WTC11 (cell line): ENCODE results near the gene FOXJ2. TPM values are rescaled to one million over a fixed set of nuclear protein-coding genes. Genes with fewer than 3 reads are reported as not detected.

Experiments
- ATAC-seq: fragments of 200-7000 bp; cut with Tn5 transposase; 2 replicates; pipeline ENCODE4 v1.10.0; 2021; ENCODE audit warnings: mild to moderate bottlenecking, moderate library complexity
- CTCF ChIA-PET: fragments of 300-600 bp; sonication (Branson Sonifier 250); formaldehyde crosslinking; loops from one replicate; lab custom pipeline; 2021; ENCODE audit warnings: antibody characterized with exemption; lab: Charles Lee
- POLR2A ChIA-PET: fragments of 350-600 bp; sonication (Branson Sonifier 250); formaldehyde crosslinking; loops from one replicate; lab custom pipeline; 2021; ENCODE audit warnings: antibody characterized with exemption; lab: Charles Lee
- DNase-seq: peaks from one replicate; pipeline ENCODE4 v3.0.0; 2021; ENCODE audit warnings: low spot score
- H3K27ac Mint-ChIP-seq: 2 replicates; pipeline ENCODE4 v1.8.0; 2021; ENCODE audit warnings: mixed read lengths
- H3K27me3 Mint-ChIP-seq: 2 replicates; pipeline ENCODE4 v1.8.0; 2021; ENCODE audit warnings: low read depth, mild to moderate bottlenecking, moderate library complexity, mixed read lengths
- H3K36me3 Mint-ChIP-seq: 2 replicates; pipeline ENCODE4 v1.8.0; 2021; ENCODE audit warnings: mixed read lengths
- H3K4me1 Mint-ChIP-seq: 2 replicates; pipeline ENCODE4 v1.8.0; 2022; ENCODE audit warnings: mixed read lengths
- H3K4me3 Mint-ChIP-seq: 2 replicates; pipeline ENCODE4 v1.8.0; 2021; ENCODE audit warnings: mild to moderate bottlenecking, moderate library complexity, mixed read lengths
- H3K9me3 Mint-ChIP-seq: 2 replicates; pipeline ENCODE4 v1.8.0; 2021; ENCODE audit warnings: mixed read lengths
- ATF1 ChIP-seq: sonication (generic); formaldehyde crosslinking; IDR thresholded peaks from 2 replicates; pipeline ENCODE4 v1.8.1; 2023; ENCODE audit warnings: mild to moderate bottlenecking, moderate library complexity, missing genetic modification reagents
- CBFB ChIP-seq: sonication (generic); formaldehyde crosslinking; IDR thresholded peaks from 2 replicates; pipeline ENCODE4 v1.8.1; 2022; ENCODE audit warnings: mild to moderate bottlenecking, low read depth, missing genetic modification reagents
- CREB1 ChIP-seq: sonication (generic); formaldehyde crosslinking; IDR thresholded peaks from 2 replicates; pipeline ENCODE4 v1.8.0; 2023; ENCODE audit warnings: mild to moderate bottlenecking, missing genetic modification reagents
- CTCF ChIP-seq: fragments of 200-600 bp; IDR thresholded peaks from 2 replicates; pipeline ENCODE4 v1.8.0; 2022; ENCODE audit warnings: antibody characterized with exemption
- EMX1 ChIP-seq: fragments of 250-450 bp; sonication (Bioruptor Pico); IDR thresholded peaks from 2 replicates; pipeline ENCODE4 v1.8.0; 2021; ENCODE audit warnings: mild to moderate bottlenecking
- FOXK1 ChIP-seq: sonication (generic); formaldehyde crosslinking; IDR thresholded peaks from 2 replicates; pipeline ENCODE4 v1.8.0; 2022; ENCODE audit warnings: mild to moderate bottlenecking, moderate library complexity, missing genetic modification reagents
- JUN ChIP-seq: sonication (generic); formaldehyde crosslinking; IDR thresholded peaks from 2 replicates; pipeline ENCODE4 v1.8.0; 2023; ENCODE audit warnings: mild to moderate bottlenecking, missing genetic modification reagents
- MYBL2 ChIP-seq: sonication (generic); formaldehyde crosslinking; IDR thresholded peaks from 2 replicates; pipeline ENCODE4 v1.8.1; 2023; ENCODE audit warnings: mild to moderate bottlenecking, moderate library complexity, missing genetic modification reagents
- NR1H2 ChIP-seq: sonication (generic); formaldehyde crosslinking; IDR thresholded peaks from 2 replicates; pipeline ENCODE4 v1.9.0; 2021; ENCODE audit warnings: mild to moderate bottlenecking, moderate library complexity, missing genetic modification reagents
- NR3C1 ChIP-seq: sonication (generic); formaldehyde crosslinking; conservative IDR thresholded peaks from 2 replicates; pipeline ENCODE4 v1.8.1; 2023; ENCODE audit warnings: low read depth, mild to moderate bottlenecking, missing genetic modification reagents
- PRRX2 ChIP-seq: fragments of 250-450 bp; sonication (Bioruptor Pico); IDR thresholded peaks from 2 replicates; pipeline ENCODE4 v1.8.0; 2021; ENCODE audit warnings: mild to moderate bottlenecking
- SMAD3 ChIP-seq: sonication (generic); formaldehyde crosslinking; IDR thresholded peaks from 2 replicates; pipeline ENCODE4 v1.8.0; 2022; ENCODE audit warnings: missing genetic modification reagents, mild to moderate bottlenecking, borderline replicate concordance
- SMAD4 ChIP-seq: sonication (generic); formaldehyde crosslinking; IDR thresholded peaks from 2 replicates; pipeline ENCODE4 v1.8.0; 2022; ENCODE audit warnings: mild to moderate bottlenecking, missing genetic modification reagents
- SOX15 ChIP-seq: fragments of 250-450 bp; sonication (Bioruptor Pico); IDR thresholded peaks from 2 replicates; pipeline ENCODE4 v1.9.0; 2021; ENCODE audit warnings: mild to moderate bottlenecking
- TCF7 ChIP-seq: sonication (generic); formaldehyde crosslinking; IDR thresholded peaks from 2 replicates; pipeline ENCODE4 v1.8.0; 2022; ENCODE audit warnings: mild to moderate bottlenecking, low read depth, missing genetic modification reagents, moderate library complexity
- TEAD1 ChIP-seq: sonication (generic); formaldehyde crosslinking; IDR thresholded peaks from 2 replicates; pipeline ENCODE4 v1.8.0; 2022; ENCODE audit warnings: mild to moderate bottlenecking, missing genetic modification reagents
- ZNF121 ChIP-seq: sonication (generic); formaldehyde crosslinking; IDR thresholded peaks from 2 replicates; pipeline ENCODE4 v1.8.0; 2023; ENCODE audit warnings: missing genetic modification reagents
- ZNF423 ChIP-seq: fragments of 250-450 bp; sonication (Bioruptor Pico); IDR thresholded peaks from 2 replicates; pipeline ENCODE4 v2.1.2; 2022; ENCODE audit warnings: mild to moderate bottlenecking, moderate library complexity
- ZNF671 ChIP-seq: fragments of 250-450 bp; sonication (Bioruptor Pico); IDR thresholded peaks from 2 replicates; pipeline ENCODE4 v1.8.0; 2021; ENCODE audit warnings: mild to moderate bottlenecking
- total RNA-seq: library from RNA; stranded (reverse); gene quantifications from 3 replicates; pipeline ENCODE4 v1.2.3, GENCODE V29; 2021
- TF ChIP-seq, protein P1 (sequence below): sonication (generic); formaldehyde crosslinking; IDR thresholded peaks from 2 replicates; pipeline ENCODE4 v1.8.1; 2023; ENCODE audit warnings: mild to moderate bottlenecking, missing genetic modification reagents, moderate library complexity
- TF ChIP-seq, protein P2 (sequence below): fragments of 250-450 bp; sonication (Bioruptor Pico); IDR thresholded peaks from 2 replicates; pipeline ENCODE4 v1.9.0; 2021; ENCODE audit warnings: mild to moderate bottlenecking
- TF ChIP-seq, protein P3 (sequence below): sonication (generic); formaldehyde crosslinking; conservative IDR thresholded peaks from 2 replicates; pipeline ENCODE4 v1.8.1; 2022; ENCODE audit warnings: mild to moderate bottlenecking, missing genetic modification reagents

FOXJ2 gene
- total RNA-seq, 1 experiment from 2014 or later: 12.7 TPM

DNA sequence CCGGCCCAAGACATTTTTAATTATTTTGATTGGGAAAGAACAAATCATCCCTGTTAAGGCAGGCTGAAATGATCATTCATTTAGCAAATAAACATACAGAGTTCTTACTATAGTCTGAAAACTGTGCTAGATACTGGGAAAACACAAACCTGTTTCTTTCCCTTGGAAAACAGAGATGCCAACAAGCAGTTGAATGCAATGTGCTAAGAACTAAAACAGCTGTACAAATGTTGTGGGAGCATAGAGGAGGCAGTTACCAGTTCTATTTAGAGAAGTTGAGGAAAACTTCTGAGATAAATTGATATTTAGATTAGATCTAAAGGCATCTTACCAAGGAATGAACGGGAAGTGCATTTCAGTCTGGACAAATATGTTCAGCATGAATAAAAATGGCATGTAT, 46.4 kb downstream of the FOXJ2 start:
- Mint-ChIP-seq H3K36me3 (no peaks in the 10 kb centered on the region), H3K9me3 (no peaks in the 10 kb centered on the region), H3K27ac (no peak overlapping the region), H3K4me1 (peaks cover 42% of the 10 kb centered on the region), H3K27me3 (no peaks in the 10 kb centered on the region; the same call in 1 of the 2 replicates), H3K4me3 (no peak overlapping the region)
- CTCF ChIA-PET: interaction anchor here (0.6 to 2.6 kb wide), 20 partner anchors 13 to 437 kb away, joined by 3 to 41 read pairs (median 6); partner anchors contain the start of gene C3AR1
- no peak for DNase-seq
- POLR2A ChIA-PET: no interaction called here
- ATAC-seq: no peak
- TF ChIP-seq ZNF671: no peak
- no peak for TF ChIP-seq TCF7 (CRISPR knock-in tag)
- TF ChIP-seq CBFB (CRISPR knock-in tag): no peak
- no peak for TF ChIP-seq ATF1 (CRISPR knock-in tag)
- no peak for TF ChIP-seq PRRX2 (CRISPR knock-in tag)
- TF ChIP-seq ZNF121: no peak
- TF ChIP-seq SMAD4: no peak
- no peak for TF ChIP-seq ZNF423 (CRISPR knock-in tag)
- TF ChIP-seq NR1H2: no peak

DNA sequence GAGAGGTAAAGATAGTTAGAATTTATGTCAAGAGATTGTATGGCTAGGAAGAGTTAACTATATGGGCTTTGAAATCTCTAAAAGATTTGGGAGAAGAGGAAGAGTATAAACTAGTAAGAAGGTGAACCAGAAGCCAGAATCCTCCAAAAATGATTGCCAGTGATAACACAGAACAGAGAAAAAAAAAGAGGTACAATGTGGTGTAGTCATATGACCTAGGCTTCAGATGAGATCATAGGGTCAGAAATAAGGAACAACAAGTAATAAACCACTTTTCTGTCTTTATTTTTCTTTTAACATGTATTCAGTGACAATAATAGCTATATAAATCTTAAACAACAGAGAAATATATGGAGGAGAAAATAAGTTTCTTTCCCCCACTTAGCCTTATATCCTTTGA, 47.6 kb downstream of the FOXJ2 start:
- CTCF ChIA-PET: interaction anchor here (1.1 kb wide), 1 partner anchor 35 kb away, joined by 3 read pairs; no protein-coding TSS in a partner anchor
- Mint-ChIP-seq H3K4me1 (peaks cover 41% of the 10 kb centered on the region), H3K27ac (peak overlapping the region; percentile 48), H3K4me3 (peak overlapping the region; percentile 6; the same call in 1 of the 2 replicates), H3K36me3 (no peaks in the 10 kb centered on the region), H3K27me3 (no peaks in the 10 kb centered on the region; the same call in 1 of the 2 replicates), H3K9me3 (no peaks in the 10 kb centered on the region)
- TF ChIP-seq JUN (CRISPR knock-in tag) (no peak), SMAD4 (no peak), EMX1 (no peak), SMAD3 (CRISPR knock-in tag) (no peak), TEAD1 (CRISPR knock-in tag) (no peak), SOX15 (no peak), NR3C1 (CRISPR knock-in tag) (no peak), ATF1 (CRISPR knock-in tag) (no peak), CTCF (no peak), NR1H2 (no peak), FOXK1 (CRISPR knock-in tag) (no peak), MYBL2 (CRISPR knock-in tag) (no peak), CREB1 (no peak)
- TF ChIP-seq, protein P1, sequence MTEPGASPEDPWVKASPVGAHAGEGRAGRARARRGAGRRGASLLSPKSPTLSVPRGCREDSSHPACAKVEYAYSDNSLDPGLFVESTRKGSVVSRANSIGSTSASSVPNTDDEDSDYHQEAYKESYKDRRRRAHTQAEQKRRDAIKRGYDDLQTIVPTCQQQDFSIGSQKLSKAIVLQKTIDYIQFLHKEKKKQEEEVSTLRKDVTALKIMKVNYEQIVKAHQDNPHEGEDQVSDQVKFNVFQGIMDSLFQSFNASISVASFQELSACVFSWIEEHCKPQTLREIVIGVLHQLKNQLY (CRISPR knock-in tag): no peak
- TF ChIP-seq, protein P2, sequence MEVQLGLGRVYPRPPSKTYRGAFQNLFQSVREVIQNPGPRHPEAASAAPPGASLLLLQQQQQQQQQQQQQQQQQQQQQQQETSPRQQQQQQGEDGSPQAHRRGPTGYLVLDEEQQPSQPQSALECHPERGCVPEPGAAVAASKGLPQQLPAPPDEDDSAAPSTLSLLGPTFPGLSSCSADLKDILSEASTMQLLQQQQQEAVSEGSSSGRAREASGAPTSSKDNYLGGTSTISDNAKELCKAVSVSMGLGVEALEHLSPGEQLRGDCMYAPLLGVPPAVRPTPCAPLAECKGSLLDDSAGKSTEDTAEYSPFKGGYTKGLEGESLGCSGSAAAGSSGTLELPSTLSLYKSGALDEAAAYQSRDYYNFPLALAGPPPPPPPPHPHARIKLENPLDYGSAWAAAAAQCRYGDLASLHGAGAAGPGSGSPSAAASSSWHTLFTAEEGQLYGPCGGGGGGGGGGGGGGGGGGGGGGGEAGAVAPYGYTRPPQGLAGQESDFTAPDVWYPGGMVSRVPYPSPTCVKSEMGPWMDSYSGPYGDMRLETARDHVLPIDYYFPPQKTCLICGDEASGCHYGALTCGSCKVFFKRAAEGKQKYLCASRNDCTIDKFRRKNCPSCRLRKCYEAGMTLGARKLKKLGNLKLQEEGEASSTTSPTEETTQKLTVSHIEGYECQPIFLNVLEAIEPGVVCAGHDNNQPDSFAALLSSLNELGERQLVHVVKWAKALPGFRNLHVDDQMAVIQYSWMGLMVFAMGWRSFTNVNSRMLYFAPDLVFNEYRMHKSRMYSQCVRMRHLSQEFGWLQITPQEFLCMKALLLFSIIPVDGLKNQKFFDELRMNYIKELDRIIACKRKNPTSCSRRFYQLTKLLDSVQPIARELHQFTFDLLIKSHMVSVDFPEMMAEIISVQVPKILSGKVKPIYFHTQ (CRISPR knock-in tag): no peak
- TF ChIP-seq, protein P3, sequence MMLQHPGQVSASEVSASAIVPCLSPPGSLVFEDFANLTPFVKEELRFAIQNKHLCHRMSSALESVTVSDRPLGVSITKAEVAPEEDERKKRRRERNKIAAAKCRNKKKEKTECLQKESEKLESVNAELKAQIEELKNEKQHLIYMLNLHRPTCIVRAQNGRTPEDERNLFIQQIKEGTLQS (CRISPR knock-in tag): no peak
- ATAC-seq (no peak), DNase-seq (no peak)
- POLR2A ChIA-PET: no interaction called here
